Cardiac muscle cell (in vitro differentiated cells and primary cell): Measurements from ENCODE around the gene KLHL13. TPM values are rescaled to one million over a fixed set of nuclear protein-coding genes. Genes with fewer than 3 reads are reported as not detected.
"Not testable (repeated sequence)": the region's sequence is repeated elsewhere in the genome, so short reads cannot be mapped to it uniquely, and the experiment has no call there.

Experiments used
- DNase-seq, 2 donors: peaks; one replicate each; pipeline versions ENCODE4 v3.0.0 to v3.0.0-alpha.2; 2010 to 2017; ENCODE audit warnings: low read depth in 1 of 2, low spot score in 1 of 2
- H3K27ac ChIP-seq: fragments of 200-600 bp; sonication (generic); 2 replicates; pipeline ENCODE4 v1.5.1; 2016
- H3K27me3 ChIP-seq: fragments of 200-600 bp; sonication (generic); 2 replicates; pipeline ENCODE4 v1.6.0; 2016; ENCODE audit warnings: control low read depth
- H3K36me3 ChIP-seq: fragments of 200-600 bp; sonication (generic); 2 replicates; pipeline ENCODE4 v1.5.1; 2016; ENCODE audit warnings: control low read depth
- H3K4me1 ChIP-seq: fragments of 200-600 bp; sonication (generic); 2 replicates; pipeline ENCODE4 v1.8.1; 2017; ENCODE audit warnings: low read depth, mild to moderate bottlenecking, mixed run types
- H3K4me3 ChIP-seq: fragments of 200-600 bp; sonication (generic); 2 replicates; pipeline ENCODE4 v1.5.1; 2016; ENCODE audit warnings: mild to moderate bottlenecking
- H3K9me3 ChIP-seq: fragments of 200-600 bp; sonication (generic); 2 replicates; pipeline ENCODE4 v1.5.1; 2017; ENCODE audit warnings: low read depth, mild to moderate bottlenecking, control low read depth
- CTCF ChIP-seq: IDR thresholded peaks from 2 replicates; pipeline ENCODE4 v1.5.1; 2012; ENCODE audit warnings: low read depth, mild to moderate bottlenecking, low read length
- polyA plus RNA-seq: library from polyadenylated mRNA; unstranded; fragments of >200 nt; fragmentation: Nextera tagmentation; extraction: Ambion mirVana; gene quantifications from 2 replicates; pipeline ENCODE4 v1.2.1, GENCODE V29; 2016
- total RNA-seq: library from RNA; depleted of rRNA; stranded (reverse); fragments of >200 nt; gene quantifications from 2 replicates; pipeline ENCODE4 v1.2.3, GENCODE V29; 2016

Gene KLHL13
- total and polyA plus RNA-seq, 2 experiments from 2014 or later, result 13.8 to 22.0 TPM

GRCh38 chrX:117969328-117969727 lies 147.3 kb downstream of the KLHL13 start:
- Histone ChIP-seq H3K9me3 (no peaks in the 10 kb centered on the region), H3K4me3 (no peak overlapping the region), H3K27ac (no peak overlapping the region), H3K36me3 (no peaks in the 10 kb centered on the region), H3K27me3 (no peaks in the 10 kb centered on the region), H3K4me1 (peaks cover 7% of the 10 kb centered on the region)
- no peak for DNase-seq
- no peak for TF ChIP-seq CTCF

GRCh38 chrX:117959045-117959444 lies 157.6 kb downstream of the KLHL13 start:
- Histone ChIP-seq H3K4me3 (no peak overlapping the region), H3K9me3 (no peaks in the 10 kb centered on the region), H3K4me1 (no peaks in the 10 kb centered on the region), H3K27ac (no peak overlapping the region), H3K36me3 (no peaks in the 10 kb centered on the region), H3K27me3 (no peaks in the 10 kb centered on the region)
- TF ChIP-seq CTCF, result no peak
- no peak for DNase-seq

DNA sequence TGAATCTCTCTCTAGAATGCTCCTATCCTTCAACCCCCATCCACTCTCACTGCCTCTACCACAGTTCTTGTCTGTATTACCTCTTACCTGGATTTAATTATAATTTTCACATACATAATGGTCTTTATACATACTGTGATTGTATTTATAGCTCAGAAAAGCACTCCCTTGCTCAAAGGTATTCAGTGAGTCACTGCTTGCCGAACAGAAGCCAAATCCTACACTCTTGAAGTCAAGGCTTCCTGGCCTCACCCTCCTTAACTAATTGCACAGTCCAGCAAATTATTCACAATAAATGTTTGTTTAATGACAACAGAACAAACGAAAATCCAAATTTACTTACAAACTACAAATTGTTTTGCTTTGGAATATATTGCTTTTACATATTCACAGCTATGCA lies 159.5 kb downstream of the KLHL13 start:
- no peaks in the 10 kb centered on the region for H3K36me3 ChIP-seq
- H3K27me3 ChIP-seq, result no peaks in the 10 kb centered on the region
- no peak for TF ChIP-seq CTCF
- peak in 1 of 2 donors; percentile 1 for DNase-seq
- no peak overlapping the region for H3K4me3 ChIP-seq
- no peak overlapping the region for H3K27ac ChIP-seq
- no peaks in the 10 kb centered on the region for H3K4me1 ChIP-seq
- H3K9me3 ChIP-seq, result no peaks in the 10 kb centered on the region

DNA sequence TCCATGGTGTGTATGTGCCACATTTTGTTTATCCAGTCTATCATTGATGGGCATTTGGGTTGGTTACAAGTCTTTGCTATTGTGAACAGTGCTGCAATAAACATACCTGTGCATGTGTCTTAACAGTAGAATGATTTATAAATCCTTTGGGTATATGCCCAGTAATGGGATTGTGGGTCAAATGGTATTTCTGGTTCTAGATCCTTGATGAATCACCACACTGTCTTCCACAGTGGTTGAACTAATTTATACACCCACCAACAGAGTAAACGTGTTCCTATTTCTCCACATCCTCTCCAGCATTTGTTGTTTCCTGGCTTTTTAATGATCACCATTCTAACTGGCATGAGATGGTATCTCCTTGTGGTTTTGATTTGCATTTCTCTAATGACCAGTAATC lies 177.3 kb downstream of the KLHL13 start:
- not testable (repeated sequence) for DNase-seq, H3K36me3 ChIP-seq, H3K27ac ChIP-seq, H3K4me1 ChIP-seq, H3K4me3 ChIP-seq, H3K9me3 ChIP-seq, H3K27me3 ChIP-seq

DNA sequence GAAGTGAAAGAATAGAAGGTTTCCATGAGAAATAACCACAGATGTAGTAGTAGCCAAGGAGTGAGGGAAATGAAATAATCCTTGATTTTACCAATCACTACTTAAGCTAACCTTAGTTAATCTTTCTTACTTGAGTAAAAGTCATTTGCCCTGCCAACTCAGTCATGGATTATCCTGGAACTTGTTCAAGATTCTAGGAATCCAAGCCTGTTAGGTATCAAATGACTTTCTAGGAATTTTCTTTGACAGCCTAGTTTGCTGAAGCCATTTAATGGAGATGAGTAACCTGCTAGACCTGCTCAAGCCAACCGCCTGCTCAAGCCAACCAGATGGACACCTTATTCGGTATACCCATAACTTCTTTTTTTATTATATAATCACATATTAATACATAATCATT lies 180.5 kb downstream of the KLHL13 start:
- no peaks in the 10 kb centered on the region for H3K9me3 ChIP-seq
- H3K27me3 ChIP-seq, result no peaks in the 10 kb centered on the region
- H3K36me3 ChIP-seq, result no peaks in the 10 kb centered on the region
- TF ChIP-seq CTCF, result no peak
- H3K4me1 ChIP-seq, result no peaks in the 10 kb centered on the region
- no peak for DNase-seq
- no peak overlapping the region for H3K27ac ChIP-seq
- no peak overlapping the region for H3K4me3 ChIP-seq

- not testable (repeated sequence) for H3K4me3 ChIP-seq, H3K4me1 ChIP-seq, H3K27ac ChIP-seq, H3K36me3 ChIP-seq, H3K9me3 ChIP-seq, DNase-seq, H3K27me3 ChIP-seq
These were observed 186.5 kb downstream of the KLHL13 start for GRCh38 chrX:117930116-117930515.

DNA sequence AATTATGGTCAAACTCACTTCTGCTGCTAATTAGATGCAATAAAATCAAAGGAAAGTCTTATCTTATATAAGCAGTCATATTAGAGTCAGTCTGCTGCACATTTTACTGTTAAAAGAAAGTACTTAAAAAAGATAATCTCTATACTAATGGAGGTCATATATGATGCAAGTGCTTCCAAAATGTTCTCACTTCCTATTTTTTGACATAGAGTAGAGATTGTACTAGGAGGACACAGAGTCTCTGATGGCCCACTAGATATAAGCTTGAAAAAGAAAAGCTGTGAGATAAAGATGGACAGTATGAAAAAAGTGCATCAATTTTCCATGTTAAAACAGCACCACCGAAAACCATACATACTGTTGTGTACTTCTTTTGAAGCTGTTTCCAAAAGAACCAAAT lies 196.9 kb downstream of the KLHL13 start:
- TF ChIP-seq CTCF, result no peak
- H3K9me3 ChIP-seq, result no peaks in the 10 kb centered on the region
- DNase-seq, result no peak

More for the DNA sequence above, 196.9 kb downstream of the KLHL13 start:
- no peaks in the 10 kb centered on the region for H3K4me1 ChIP-seq
- no peak overlapping the region for H3K27ac ChIP-seq
- no peaks in the 10 kb centered on the region for H3K36me3 ChIP-seq
- no peaks in the 10 kb centered on the region for H3K27me3 ChIP-seq
- H3K4me3 ChIP-seq, result no peak overlapping the region
